HL-60 (cell line): Measurements from ENCODE around the gene FGB.

Experiments
- GABPA ChIP-seq: IDR thresholded peaks from 2 replicates; pipeline ENCODE4 v1.6.1; 2012; ENCODE audit warnings: low read depth
- POLR2AphosphoS5 ChIP-seq: IDR thresholded peaks from 2 replicates; pipeline ENCODE4 v1.6.1; 2012; ENCODE audit warnings: low read depth
- SPI1 ChIP-seq: IDR thresholded peaks from 2 replicates; pipeline ENCODE4 v1.6.1; 2012; ENCODE audit warnings: low read depth, mild to moderate bottlenecking, borderline replicate concordance
- TF ChIP-seq, protein P1 (sequence below): IDR thresholded peaks from one replicate; pipeline ENCODE4 v1.5.1; 2011; ENCODE audit warnings: low read length, control low read depth, inconsistent platforms; ENCODE audit not compliant: insufficient read depth
- TF ChIP-seq, protein P2 (sequence below): IDR thresholded peaks from 2 replicates; pipeline ENCODE4 v1.6.1; 2012; ENCODE audit warnings: low read depth; ENCODE audit not compliant: insufficient replicate concordance

DNA sequence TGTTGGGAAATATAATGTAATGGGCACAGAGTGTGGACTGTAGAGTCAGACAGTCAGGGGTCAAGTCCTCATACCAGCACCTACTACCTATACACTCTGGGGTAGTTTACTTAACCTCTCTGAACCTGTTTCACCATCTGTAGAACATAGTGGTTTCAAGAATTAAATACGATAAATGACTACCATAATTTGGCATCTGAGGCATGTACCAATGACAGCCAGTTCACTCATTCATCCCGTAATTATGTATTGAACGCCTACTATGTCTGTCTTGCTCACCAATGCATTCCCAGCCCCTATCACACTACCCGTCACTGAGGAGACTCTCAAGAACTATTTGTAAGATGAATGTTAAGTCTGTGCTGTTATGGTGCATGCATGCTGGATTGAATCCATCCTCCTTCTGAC lies 2.0 kb upstream of the FGB start:
- TF ChIP-seq, protein P1, sequence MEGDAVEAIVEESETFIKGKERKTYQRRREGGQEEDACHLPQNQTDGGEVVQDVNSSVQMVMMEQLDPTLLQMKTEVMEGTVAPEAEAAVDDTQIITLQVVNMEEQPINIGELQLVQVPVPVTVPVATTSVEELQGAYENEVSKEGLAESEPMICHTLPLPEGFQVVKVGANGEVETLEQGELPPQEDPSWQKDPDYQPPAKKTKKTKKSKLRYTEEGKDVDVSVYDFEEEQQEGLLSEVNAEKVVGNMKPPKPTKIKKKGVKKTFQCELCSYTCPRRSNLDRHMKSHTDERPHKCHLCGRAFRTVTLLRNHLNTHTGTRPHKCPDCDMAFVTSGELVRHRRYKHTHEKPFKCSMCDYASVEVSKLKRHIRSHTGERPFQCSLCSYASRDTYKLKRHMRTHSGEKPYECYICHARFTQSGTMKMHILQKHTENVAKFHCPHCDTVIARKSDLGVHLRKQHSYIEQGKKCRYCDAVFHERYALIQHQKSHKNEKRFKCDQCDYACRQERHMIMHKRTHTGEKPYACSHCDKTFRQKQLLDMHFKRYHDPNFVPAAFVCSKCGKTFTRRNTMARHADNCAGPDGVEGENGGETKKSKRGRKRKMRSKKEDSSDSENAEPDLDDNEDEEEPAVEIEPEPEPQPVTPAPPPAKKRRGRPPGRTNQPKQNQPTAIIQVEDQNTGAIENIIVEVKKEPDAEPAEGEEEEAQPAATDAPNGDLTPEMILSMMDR = no peak
- TF ChIP-seq SPI1 = no peak
- TF ChIP-seq GABPA = no peak
- TF ChIP-seq, protein P2, sequence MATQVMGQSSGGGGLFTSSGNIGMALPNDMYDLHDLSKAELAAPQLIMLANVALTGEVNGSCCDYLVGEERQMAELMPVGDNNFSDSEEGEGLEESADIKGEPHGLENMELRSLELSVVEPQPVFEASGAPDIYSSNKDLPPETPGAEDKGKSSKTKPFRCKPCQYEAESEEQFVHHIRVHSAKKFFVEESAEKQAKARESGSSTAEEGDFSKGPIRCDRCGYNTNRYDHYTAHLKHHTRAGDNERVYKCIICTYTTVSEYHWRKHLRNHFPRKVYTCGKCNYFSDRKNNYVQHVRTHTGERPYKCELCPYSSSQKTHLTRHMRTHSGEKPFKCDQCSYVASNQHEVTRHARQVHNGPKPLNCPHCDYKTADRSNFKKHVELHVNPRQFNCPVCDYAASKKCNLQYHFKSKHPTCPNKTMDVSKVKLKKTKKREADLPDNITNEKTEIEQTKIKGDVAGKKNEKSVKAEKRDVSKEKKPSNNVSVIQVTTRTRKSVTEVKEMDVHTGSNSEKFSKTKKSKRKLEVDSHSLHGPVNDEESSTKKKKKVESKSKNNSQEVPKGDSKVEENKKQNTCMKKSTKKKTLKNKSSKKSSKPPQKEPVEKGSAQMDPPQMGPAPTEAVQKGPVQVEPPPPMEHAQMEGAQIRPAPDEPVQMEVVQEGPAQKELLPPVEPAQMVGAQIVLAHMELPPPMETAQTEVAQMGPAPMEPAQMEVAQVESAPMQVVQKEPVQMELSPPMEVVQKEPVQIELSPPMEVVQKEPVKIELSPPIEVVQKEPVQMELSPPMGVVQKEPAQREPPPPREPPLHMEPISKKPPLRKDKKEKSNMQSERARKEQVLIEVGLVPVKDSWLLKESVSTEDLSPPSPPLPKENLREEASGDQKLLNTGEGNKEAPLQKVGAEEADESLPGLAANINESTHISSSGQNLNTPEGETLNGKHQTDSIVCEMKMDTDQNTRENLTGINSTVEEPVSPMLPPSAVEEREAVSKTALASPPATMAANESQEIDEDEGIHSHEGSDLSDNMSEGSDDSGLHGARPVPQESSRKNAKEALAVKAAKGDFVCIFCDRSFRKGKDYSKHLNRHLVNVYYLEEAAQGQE = no peak
- no peak for TF ChIP-seq POLR2AphosphoS5
